Hepatocyte (in vitro differentiated cells): ENCODE results near the gene EREG. TPM values are rescaled to one million over a fixed set of nuclear protein-coding genes. Genes with fewer than 3 reads are reported as not detected.
"Not testable (repeated sequence)": the region's sequence is repeated elsewhere in the genome, so short reads cannot be mapped to it uniquely, and the experiment has no call there.

Source experiments
- DNase-seq: peaks from one replicate; pipeline ENCODE4 v3.0.0-alpha.2; 2016; ENCODE audit warnings: low spot score
- H2AFZ ChIP-seq: fragments of 200-600 bp; sonication (generic); 2 replicates; pipeline ENCODE4 v1.6.0; 2016; ENCODE audit warnings: antibody characterized with exemption, mild to moderate bottlenecking
- H3K27ac ChIP-seq: fragments of 200-600 bp; sonication (generic); 2 replicates; pipeline ENCODE4 v1.5.1; 2016; ENCODE audit warnings: mild to moderate bottlenecking
- H3K27me3 ChIP-seq: fragments of 200-600 bp; sonication (generic); 2 replicates; pipeline ENCODE4 v1.6.1; 2016
- H3K36me3 ChIP-seq: fragments of 200-600 bp; sonication (generic); replicated peaks from 2 replicates; pipeline ENCODE4 v1.5.1; 2016; ENCODE audit warnings: low read depth; ENCODE audit not compliant: insufficient read depth
- H3K4me1 ChIP-seq: fragments of 200-600 bp; sonication (generic); 2 replicates; pipeline ENCODE4 v1.5.1; 2016; ENCODE audit warnings: mild to moderate bottlenecking, moderate library complexity; ENCODE audit not compliant: insufficient read depth
- H3K4me2 ChIP-seq: fragments of 200-600 bp; sonication (generic); 2 replicates; pipeline ENCODE4 v1.6.0; 2016
- H3K4me3 ChIP-seq: fragments of 200-600 bp; sonication (generic); 2 replicates; pipeline ENCODE4 v1.5.1; 2016; ENCODE audit warnings: mild to moderate bottlenecking
- H3K79me2 ChIP-seq: fragments of 200-600 bp; sonication (generic); 2 replicates; pipeline ENCODE4 v1.6.0; 2017; ENCODE audit warnings: mild to moderate bottlenecking
- H3K9me2 ChIP-seq: fragments of 200-600 bp; sonication (generic); replicated peaks from 2 replicates; pipeline ENCODE4 v1.6.0; 2017; ENCODE audit warnings: mild to moderate bottlenecking; ENCODE audit not compliant: insufficient read depth
- H3K9me3 ChIP-seq: fragments of 200-600 bp; sonication (generic); 2 replicates; pipeline ENCODE4 v1.5.1; 2016; ENCODE audit warnings: low read depth, mild to moderate bottlenecking
- H4K20me1 ChIP-seq: fragments of 200-600 bp; sonication (generic); 2 replicates; pipeline ENCODE4 v1.6.0; 2016; ENCODE audit warnings: mild to moderate bottlenecking; ENCODE audit not compliant: insufficient read depth, poor library complexity, severe bottlenecking
- CTCF ChIP-seq: fragments of 200-600 bp; sonication (generic); IDR thresholded peaks from 2 replicates; pipeline ENCODE4 v1.5.1; 2016; ENCODE audit warnings: antibody characterized with exemption, mild to moderate bottlenecking; ENCODE audit not compliant: poor library complexity
- EZH2 ChIP-seq: fragments of 200-600 bp; sonication (generic); IDR thresholded peaks from 2 replicates; pipeline ENCODE4 v1.6.1; 2016; ENCODE audit warnings: antibody characterized with exemption, mild to moderate bottlenecking, borderline replicate concordance
- EZH2phosphoT487 ChIP-seq: fragments of 200-600 bp; sonication (generic); IDR thresholded peaks from one replicate; pipeline ENCODE4 v1.6.1; 2018; ENCODE audit warnings: antibody characterized with exemption, mild to moderate bottlenecking, low read depth, moderate library complexity; ENCODE audit not compliant: unreplicated experiment, severe bottlenecking
- WGBS: methylation state at CpG from one replicate; pipeline ENCODE4 v1.1.6; 2016; ENCODE audit warnings: low lambda C conversion rate; ENCODE audit errors: missing lambda C conversion rate; 5-methylcytosine and 5-hydroxymethylcytosine counted together
- polyA plus RNA-seq: library from polyadenylated mRNA; unstranded; fragments of >200 nt; fragmentation: Nextera tagmentation; extraction: Ambion mirVana; gene quantifications from 2 replicates; pipeline ENCODE4 v1.2.1, GENCODE V29; 2016
- total RNA-seq: library from RNA; depleted of rRNA; stranded (reverse); fragments of >200 nt; gene quantifications from 2 replicates; pipeline ENCODE4 v1.2.3, GENCODE V29; 2014

Gene EREG
- total and polyA plus RNA-seq, 2 experiments from 2014 or later = 4.5 to 18.9 TPM

DNA sequence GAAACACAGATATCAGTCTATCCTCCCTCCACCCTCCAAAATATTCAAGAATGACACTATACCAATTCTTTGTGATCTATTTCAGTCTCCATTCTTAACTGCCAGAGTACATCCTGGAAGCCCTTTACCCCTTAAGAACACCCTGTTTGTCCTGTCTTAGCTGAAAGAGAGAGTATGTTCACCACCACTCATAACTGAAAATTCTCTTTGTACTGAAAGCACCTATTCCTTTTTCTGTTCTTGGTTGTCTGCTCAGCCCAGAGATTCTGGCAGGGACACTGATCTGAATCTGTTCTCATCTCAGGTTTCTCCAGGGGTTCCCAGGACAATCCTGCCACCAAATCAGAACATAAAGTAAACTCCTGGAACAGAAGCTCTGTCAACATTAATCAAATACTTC is 25.4 kb upstream of the EREG start:
- Histone ChIP-seq H3K4me2 (no peak overlapping the region), H4K20me1 (no peaks in the 10 kb centered on the region), H2AFZ (no peak overlapping the region), H3K27me3 (no peaks in the 10 kb centered on the region), H3K9me2 (no peaks in the 10 kb centered on the region), H3K9me3 (no peaks in the 10 kb centered on the region), H3K79me2 (no peaks in the 10 kb centered on the region), H3K4me3 (no peak overlapping the region), H3K36me3 (no peaks in the 10 kb centered on the region), H3K4me1 (no peaks in the 10 kb centered on the region), H3K27ac (no peak overlapping the region)
- no peak for DNase-seq
- TF ChIP-seq EZH2 = no peak
- TF ChIP-seq CTCF = no peak
- TF ChIP-seq EZH2phosphoT487 = no peak

- not testable (repeated sequence) for H3K27me3 ChIP-seq, H3K9me3 ChIP-seq, H3K36me3 ChIP-seq, H2AFZ ChIP-seq, H3K9me2 ChIP-seq, H3K27ac ChIP-seq, DNase-seq, H3K79me2 ChIP-seq, H4K20me1 ChIP-seq, H3K4me1 ChIP-seq, H3K4me3 ChIP-seq, H3K4me2 ChIP-seq
These were observed 24.5 kb upstream of the EREG start for GRCh38 chr4:74340421-74340820.

GRCh38 chr4:74344031-74344430 is 20.9 kb upstream of the EREG start:
- Histone ChIP-seq H3K9me2 (no peaks in the 10 kb centered on the region), H3K4me3 (no peak overlapping the region), H3K36me3 (no peaks in the 10 kb centered on the region), H3K79me2 (no peaks in the 10 kb centered on the region), H2AFZ (no peak overlapping the region), H3K9me3 (no peaks in the 10 kb centered on the region), H3K4me2 (no peak overlapping the region), H3K4me1 (no peaks in the 10 kb centered on the region), H3K27me3 (no peaks in the 10 kb centered on the region), H4K20me1 (no peaks in the 10 kb centered on the region), H3K27ac (no peak overlapping the region)
- 83% methylated on average over 1 of the region's 1 CpG for WGBS
- TF ChIP-seq EZH2phosphoT487 (no peak), EZH2 (no peak), CTCF (no peak)
- no peak for DNase-seq

- DNase-seq = no peak
- no peak overlapping the region for H2AFZ ChIP-seq
- no peaks in the 10 kb centered on the region for H3K9me2 ChIP-seq
- H3K79me2 ChIP-seq = no peaks in the 10 kb centered on the region
- 75% methylated on average over 4 of the region's 4 CpGs for WGBS
- no peaks in the 10 kb centered on the region for H3K9me3 ChIP-seq
- no peaks in the 10 kb centered on the region for H3K36me3 ChIP-seq
- no peaks in the 10 kb centered on the region for H4K20me1 ChIP-seq
- no peak overlapping the region for H3K4me3 ChIP-seq
- H3K4me1 ChIP-seq = no peaks in the 10 kb centered on the region
- no peak overlapping the region for H3K4me2 ChIP-seq
- TF ChIP-seq CTCF (no peak), EZH2phosphoT487 (no peak), EZH2 (no peak)
- no peaks in the 10 kb centered on the region for H3K27me3 ChIP-seq
- no peak overlapping the region for H3K27ac ChIP-seq
These were observed 11.1 kb upstream of the EREG start for GRCh38 chr4:74353858-74354257.
